ENCODE results near the gene MPRIP.
A peak's percentile ranks its signal among the peaks of the same experiment; 100 is the strongest.

Gene MPRIP

GRCh38 chr17:17198281-17198680 lies 156.0 kb downstream of the MPRIP start:
- DNase-seq: no peak

DNA sequence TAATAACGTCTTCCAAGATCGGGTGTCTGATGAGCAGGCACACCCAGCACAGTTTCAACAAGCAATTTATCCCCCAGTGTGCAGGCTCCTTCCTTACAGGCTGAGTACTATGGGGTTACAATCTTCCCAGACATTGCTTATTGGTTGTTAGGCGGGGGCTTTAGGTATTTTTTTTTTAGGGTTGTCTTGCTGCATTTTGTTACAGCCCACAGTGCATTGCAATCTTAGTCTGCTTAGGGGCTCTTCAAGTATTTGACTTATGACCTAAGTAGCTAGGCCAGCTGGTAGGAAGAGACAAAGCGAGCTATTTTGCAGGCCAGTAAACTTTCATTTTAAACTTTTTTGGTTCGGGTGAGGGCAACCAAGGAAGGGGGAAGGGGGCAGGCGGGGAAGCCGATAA lies 158.1 kb downstream of the MPRIP start:
- DNase-seq: no peak

- no peak for DNase-seq
Observed at GRCh38 chr17:17200831-17201230, 158.6 kb downstream of the MPRIP start.

DNA sequence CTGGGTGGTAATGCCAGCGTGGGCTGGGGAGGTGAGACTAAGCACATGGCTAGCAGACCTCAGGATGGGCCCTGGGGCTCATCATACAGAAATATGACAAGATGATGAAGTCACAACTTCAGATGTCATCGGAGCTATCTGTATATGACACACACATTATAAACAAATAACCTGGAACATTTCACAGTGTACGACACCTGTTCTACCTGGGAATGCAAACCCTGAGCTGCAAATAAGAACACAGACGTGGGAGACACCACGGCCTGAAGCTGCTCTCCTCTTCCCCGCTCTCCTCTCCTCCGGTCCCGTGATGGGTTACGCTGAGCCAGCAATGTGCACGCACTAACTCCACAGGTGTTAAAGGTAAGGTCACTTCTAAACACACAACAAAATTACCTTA lies 159.0 kb downstream of the MPRIP start:
- DNase-seq: no peak

DNA sequence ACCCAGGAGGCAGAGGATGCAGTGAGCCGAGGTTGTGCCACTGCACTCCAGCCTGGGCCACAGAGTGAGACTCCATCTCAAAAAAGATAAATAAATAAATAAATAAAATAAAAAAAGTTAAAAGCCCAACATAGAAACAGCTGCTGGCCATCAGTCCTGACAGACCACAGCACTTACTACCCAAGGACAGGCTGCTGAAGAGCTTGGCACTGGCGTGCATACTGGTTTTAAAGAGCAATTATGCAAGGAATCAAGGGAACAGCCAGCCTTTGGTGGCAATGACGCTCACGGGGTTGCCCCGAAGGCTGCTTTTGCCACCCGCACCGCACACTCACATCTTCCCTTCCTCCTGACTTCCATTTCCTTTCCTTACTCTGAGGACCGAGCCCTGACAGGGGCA lies 159.7 kb downstream of the MPRIP start:
- DNase-seq: no peak

DNA sequence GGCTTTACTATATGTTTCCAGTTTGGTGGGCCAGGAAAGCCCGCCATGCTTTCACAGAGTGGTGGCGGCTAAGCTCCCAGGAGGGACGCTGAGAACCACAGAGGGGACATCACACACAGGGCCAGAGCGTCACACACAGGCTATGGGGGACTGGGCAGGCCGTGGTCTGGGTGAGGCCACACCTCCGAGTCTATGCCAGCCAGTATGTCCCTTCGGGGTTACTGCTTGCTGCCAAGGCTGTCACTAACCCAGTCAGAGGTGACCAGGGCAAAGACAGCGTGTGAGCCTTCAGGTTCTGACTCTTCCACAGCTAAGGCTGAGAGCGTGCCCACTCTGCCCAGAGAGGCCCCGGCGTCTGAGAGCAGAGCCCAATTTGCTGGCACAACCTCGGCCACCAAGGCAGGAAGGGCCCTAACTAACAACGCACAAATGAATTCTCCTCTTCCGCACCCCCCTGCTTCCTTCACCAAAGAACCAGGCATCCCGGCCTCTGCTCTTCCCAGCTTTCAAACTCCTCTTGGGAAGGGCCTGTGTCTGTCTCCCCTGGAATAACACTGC lies 161.0 kb downstream of the MPRIP start:
- no peak for DNase-seq

DNA sequence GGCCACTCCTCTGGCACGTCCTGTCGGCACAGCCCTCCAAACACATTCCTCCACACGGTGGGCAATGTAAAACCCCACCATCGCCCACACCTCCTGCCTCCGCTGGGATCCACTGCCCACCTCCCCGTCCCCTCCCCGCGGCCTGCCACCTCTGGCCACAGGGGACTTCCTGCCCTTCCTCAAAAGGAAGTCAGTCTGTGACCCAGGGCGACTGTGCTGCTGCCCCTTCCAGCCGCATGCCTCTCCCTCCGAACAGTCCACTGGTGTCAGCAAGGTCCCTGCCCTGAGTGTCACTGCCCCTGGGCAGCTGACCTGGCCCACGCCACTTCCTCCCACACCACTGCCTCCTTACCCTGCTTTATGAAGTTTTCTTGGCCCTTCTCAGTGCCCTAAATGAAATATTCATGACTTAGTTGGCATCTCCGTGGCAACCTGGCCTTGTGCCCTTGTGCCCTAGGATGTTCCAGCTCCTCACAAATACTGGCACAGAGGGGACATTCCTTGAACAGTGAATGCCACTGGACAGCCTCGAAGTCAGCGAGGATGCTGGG lies 161.9 kb downstream of the MPRIP start:
- no peak for DNase-seq

DNA sequence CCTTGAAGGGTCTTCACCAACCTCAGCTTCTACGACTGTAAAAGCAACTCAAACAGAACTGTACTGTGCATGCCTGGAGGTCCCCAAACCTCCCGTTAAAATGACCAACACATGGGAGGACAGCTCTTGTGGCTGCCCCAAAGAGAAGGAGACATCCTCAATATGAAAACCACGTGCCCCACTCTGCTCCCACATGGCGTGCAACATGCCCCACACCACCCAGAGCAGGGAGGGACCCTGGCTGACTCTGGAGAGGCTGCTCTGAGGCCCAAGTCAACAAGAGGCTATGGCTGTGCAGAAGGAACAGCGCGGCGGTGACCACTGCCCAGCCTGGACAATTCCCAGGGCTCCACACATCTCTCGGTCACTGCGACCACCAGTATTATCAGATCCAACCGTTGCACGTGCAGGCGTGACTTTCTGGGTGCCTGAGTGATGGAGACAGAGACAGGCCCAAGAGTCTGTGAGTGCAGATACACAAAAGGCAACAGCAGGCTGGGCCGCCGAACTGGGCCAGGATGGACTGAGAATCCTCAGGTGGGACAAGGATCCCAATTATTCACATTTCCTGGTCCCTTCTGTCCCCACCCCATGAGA lies 162.5 kb downstream of the MPRIP start:
- DNase-seq: no peak

- DNase-seq: peak; percentile 72
Observed at GRCh38 chr17:17205368-17206123, 163.3 kb downstream of the MPRIP start.

GRCh38 chr17:17206124-17206912 lies 164.1 kb downstream of the MPRIP start, which contains the start of gene PLD6:
Gene PLD6 (minus strand): TSS chr17:17206333. CDS start chr17:17206286, 47 bp downstream.
- peak; percentile 94 for DNase-seq

DNA sequence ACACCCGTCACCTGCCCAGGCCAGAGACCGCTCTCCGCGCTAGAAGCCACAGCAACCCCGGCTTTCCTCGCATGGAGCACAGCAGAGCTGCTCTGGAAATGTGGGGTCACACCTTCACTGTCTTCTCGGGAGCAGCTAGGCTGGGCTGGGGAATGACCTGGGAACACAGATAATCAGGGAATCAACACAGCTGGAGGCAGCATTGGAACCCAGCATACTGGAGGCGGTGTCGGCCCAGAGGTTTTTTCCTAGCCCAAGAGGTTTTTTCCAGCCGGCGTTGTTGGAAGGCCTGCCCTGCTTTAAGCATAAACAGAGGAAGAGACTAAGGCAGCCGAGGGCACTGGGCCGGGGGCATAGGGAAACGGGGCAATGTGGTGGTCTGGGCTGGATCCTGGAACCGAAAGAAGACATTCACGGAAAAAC lies 164.7 kb downstream of the MPRIP start:
- no peak for DNase-seq

- no peak for DNase-seq
Observed at GRCh38 chr17:17207998-17208397, 165.7 kb downstream of the MPRIP start.

DNA sequence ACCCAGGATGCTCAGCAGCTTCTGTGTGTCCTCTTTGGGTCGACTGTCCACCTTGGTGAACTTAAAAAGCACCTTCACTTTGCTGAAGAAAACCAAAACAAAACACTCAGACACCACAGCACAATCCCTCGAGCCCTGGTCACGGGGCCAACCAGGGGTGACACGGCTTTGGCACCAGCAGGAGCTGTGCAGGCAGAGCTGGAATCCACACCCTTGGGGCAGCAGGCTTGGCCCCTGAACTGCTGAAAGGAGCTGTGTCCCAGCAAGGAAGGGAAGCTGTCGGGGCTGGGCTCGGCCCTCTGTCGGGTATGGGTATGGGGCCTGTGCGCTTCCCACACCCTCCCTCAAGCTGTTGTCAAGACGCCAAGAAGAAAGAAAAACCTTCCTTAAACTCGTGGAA lies 171.5 kb downstream of the MPRIP start:
- DNase-seq: no peak

DNA sequence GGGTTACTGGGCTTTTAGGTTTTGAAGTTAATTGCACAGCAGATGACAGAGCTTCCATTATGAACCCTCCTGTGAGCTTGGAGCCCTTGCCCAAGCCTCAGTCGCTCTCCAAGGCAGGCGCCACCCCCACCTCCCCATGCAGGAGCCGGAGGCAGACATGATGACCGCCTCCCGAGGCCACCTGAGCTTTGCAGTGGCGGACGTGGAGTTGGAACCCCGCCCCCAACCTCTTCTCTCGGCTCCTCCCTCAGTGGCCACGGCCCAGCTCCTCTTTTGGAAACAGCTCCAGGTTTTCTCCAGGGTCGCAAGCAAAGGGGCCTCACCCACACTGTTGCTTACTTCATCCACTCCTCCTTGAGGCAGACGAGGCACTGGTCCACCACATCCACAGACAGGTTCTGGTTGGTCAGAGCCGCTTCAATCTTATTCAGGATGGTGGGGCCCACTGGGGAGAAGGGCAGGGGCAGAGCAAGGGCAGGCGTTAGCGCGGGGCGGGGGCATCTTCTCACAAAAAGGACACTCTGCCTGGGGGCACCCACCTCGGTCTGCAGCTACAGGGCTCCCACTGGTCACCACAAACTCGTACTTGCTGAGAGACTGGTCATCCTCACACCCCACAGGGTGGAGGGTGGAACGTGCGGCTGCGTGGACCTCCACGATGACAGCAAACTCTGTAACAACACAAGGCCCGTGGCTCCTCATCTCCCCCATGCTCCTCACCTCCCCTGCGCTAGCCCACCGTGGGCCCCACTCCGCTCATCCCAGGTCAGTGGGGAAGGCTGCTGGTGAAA lies 172.6 kb downstream of the MPRIP start:
- no peak for DNase-seq

DNA sequence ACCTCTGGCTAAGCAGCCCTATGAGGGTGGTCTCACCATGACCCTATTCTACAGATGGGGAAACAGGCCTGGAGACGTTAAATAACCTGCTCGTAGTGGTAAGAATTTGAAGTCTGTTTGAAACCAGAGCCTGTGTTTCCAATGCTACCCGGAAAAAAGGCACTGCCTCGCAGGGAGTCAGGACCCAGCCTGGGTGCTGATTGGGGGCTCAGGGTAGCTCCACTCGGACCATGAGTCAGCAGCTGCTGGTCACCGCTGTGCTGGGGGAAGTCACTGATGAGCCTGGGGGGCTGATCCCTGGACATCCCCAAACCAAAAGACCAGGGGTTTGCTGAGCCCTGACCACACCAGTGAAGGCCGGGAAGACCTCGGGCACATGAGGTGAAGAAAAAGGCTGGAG lies 173.3 kb downstream of the MPRIP start:
- no peak for DNase-seq

GRCh38 chr17:17216236-17216635 lies 174.0 kb downstream of the MPRIP start:
- DNase-seq: no peak

- DNase-seq: no peak
Observed at GRCh38 chr17:17216776-17217175, 174.5 kb downstream of the MPRIP start.

- DNase-seq: no peak
Observed at GRCh38 chr17:17217995-17218394, 175.7 kb downstream of the MPRIP start.

DNA sequence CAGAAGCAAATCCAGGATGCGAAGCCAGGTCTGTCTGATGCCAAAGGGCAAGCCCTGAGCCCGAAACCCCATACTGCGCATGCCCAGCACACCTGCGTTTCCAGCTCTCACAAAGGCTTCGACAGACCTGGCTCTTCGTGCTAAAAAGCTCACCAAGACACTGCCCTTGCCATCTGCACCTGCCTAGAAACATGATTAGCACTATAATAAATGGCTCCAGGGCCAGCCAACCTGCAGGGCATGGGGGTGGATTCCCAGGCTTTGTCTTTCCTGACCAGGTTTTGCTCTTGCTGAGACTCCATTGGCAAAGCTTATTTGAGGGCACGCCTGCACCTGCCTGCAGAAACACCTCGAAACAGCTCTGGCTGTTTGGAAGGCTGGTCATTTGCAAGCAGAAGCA lies 178.3 kb downstream of the MPRIP start:
- no peak for DNase-seq

GRCh38 chr17:17221329-17221728 lies 179.1 kb downstream of the MPRIP start:
- DNase-seq: no peak

DNA sequence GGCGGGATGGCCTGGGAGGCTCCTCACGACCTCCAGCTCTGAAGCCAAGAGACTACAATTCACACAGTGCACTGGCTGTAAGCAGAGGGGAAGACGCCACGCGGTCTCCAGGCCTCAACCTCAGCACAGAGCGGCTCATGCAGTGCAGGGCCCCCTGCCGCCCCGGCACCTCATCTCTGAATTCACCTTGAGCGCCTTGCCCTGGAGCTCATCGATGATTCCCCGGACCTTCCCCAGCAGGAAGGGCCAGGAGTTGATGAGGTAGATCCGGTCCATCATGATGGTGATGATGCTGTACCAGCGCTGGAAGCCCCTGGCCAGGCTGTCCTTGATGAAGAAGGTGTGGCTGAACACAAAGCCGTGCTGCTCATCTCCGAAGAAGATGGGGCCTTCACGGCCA lies 181.5 kb downstream of the MPRIP start:
- DNase-seq: no peak

DNA sequence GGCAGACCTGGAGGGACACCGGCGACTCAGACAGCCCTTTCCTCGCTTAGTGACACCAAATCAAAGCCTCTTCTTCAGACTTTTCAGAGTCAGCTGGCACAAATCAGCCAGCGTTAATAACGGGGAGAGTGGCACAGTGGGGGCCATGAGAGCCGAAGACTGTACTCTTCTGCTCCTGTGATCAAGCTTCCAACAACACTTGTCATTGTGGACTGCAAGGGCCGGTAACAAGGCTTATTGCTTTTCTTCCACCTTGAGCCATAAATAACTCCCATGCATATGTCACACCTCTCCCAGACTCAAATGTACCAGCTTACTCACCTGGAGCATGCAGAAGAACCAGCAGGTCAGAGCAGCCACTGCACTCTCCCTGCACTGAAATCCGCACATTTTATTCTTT lies 181.9 kb downstream of the MPRIP start:
- DNase-seq: no peak
